HG02798 (cell line): ENCODE data around the gene TMEM203.

ENCODE experiments used
- ATAC-seq: cut with Tn5 transposase; IDR thresholded peaks from one replicate; pipeline ENCODE4 v1.9.1; 2021; ENCODE audit warnings: mild to moderate bottlenecking; ENCODE audit not compliant: unreplicated experiment, poor library complexity

Gene TMEM203

DNA sequence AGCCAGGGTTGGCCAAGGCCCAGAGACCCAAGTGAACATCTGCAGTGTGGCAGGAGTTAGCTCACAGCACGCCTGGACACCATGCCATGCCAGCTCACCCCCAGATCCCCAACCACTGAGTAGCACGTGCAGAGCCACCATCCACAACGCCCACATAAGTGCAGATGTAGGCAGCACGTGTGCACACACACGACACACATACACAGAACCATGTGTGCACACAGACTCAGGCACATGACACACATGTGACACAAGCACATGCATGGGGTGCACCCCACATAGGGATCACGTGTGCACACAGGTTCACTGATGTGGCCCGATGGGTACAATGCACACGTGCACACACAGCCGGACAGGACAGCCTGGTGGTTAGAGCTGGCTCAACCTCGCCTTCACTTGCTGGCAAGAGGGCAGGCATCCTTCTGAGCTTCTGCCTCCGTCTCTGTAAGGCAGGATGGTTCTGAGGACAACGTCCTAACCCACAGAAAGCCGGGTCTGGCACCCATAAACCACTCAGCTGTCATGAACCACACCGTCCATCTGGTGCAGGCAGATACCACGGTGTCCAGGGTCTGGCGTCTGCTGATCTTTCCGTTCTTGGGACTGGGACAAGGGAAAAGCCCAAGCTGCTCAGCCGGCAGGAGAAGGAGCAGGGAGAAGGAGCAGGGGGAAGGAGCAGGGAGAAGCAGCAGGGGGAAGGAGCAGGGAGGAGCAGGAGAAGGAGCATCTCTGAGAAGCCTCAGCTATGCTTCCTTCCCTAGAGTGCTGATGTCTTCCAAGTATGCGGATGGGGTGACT lies 47.6 kb downstream of the TMEM203 start:
- ATAC-seq: no peak

DNA sequence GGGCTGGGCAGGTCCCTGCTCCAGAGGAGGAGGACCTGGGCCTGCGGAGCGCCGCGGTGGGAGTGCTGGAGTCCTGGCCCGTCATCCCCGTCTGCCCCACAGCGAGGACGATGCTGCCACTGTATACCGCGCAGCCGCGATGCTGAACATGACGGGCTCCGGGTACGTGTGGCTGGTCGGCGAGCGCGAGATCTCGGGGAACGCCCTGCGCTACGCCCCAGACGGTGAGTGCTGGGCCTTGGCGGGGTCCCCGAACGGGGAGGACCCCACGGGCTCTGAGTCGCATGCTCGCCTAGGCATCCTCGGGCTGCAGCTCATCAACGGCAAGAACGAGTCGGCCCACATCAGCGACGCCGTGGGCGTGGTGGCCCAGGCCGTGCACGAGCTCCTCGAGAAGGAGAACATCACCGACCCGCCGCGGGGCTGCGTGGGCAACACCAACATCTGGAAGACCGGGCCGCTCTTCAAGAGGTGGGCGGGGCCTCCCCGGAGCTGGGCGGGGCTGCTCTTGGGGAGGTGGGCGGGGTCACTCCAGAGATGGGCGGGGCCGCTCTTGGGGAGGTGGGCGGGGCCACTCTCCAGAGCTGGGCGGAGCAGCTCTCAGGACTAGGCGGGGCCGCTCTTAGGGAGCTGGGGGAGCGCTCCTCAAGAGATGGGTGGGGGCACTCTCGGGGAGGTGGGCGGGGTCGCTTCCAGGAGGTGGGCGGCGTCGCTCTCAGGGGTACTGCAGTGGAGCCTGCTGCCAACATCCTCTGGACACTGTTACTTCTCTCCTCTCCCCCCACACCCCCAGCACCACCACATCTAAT lies 48.7 kb downstream of the TMEM203 start:
- peak; percentile 34 for ATAC-seq
